NCI-H1417 (cell line): Measurements from ENCODE around the gene CBFA2T3.
"Not testable (repeated sequence)": the region's sequence is repeated elsewhere in the genome, so short reads cannot be mapped to it uniquely, and the experiment has no call there.

Experiments
- DNase-seq, 3 experiments: peaks; one replicate each; lab custom pipeline; 2025; lab: John Stamatoyannopoulos, UW

The CBFA2T3 gene

DNA sequence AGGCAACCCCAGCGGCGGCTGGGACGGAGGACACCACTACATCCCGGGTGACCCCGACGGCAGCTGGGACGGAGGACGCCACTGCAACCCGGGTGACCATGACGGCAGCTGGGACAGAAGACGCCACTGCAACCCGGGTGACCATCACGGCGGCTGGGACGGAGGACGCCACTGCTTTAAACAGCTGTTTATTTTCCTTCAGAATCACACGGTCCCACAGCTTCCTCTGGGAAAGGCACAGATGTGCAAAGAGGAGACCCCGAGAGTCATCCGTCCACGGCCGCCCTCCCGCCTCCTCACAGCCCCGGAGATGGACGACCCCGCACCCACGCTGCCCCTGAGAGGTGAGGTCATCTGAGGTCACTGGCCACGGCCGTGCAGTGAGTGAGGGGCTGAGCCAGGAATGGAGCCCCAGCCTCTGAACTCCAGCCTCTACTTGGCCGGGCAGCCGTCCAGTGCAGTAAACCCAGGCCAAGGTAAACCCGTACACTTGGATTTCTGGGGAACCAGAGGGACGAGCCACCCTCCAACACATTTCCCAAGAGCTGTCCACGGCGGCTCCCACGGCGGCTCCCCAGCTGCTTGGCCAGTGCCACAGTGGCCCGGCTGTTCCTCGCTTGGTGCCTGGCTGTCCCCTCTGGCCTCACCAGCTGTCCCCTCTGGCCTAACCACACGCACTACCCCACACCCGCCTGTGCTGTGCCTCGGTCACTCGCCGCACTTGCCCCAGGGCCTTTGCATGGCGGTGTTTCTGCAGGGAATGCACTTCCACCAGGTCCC lies 67.4 kb downstream of the CBFA2T3 start:
- no peak for DNase-seq

DNA sequence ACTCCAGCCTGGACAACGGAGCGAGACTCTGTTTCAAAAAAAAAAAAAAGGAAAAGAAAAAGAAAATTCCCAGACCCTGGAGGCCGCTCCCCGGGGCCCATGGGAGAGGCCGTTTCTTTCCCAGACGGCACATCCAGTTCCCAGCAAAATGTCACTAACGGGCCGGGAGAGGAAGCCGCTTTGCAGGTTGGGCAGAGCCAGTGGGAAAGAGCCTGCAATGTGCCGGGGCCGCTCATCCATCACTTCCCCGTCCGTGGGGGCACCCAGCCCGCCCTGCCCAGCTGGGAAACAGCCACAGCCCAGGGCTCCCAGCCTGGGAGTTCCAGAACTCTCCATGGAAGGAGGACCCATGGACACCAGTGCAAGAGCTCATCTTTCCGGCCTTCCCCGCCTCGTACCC lies 68.7 kb downstream of the CBFA2T3 start:
- no peak for DNase-seq

GRCh38 chr16:88907768-88908167 lies 69.2 kb downstream of the CBFA2T3 start:
- DNase-seq: peak in 1 of 3 experiments; percentile 3

DNA sequence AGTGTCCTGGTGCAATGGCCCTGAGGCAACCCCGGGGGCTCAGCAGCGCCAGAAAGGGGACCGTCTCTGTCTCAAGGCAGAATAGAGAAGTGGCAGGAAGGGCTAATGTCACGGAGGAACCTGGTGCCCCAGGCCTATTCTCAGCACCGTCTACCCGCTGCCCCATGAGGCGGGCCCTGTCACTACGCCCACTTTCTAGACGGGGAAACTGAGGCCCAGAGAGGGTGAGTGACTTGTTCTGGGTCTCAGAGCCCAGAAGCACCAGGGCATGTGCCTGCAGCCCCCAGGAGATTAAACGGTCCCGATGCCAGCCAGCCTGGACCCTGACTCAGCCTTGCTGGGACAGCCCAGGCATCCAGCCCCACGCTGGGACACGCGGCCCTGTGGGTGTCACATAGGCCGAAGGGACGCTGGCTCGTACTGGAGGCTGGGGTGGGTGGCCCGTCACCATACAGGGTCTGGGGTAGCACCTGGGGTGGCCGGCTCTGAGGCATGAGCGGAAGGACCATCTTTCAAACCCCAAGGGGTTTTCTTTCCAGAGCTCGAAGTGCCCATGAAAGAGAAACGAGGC lies 70.4 kb downstream of the CBFA2T3 start:
- DNase-seq: no peak

GRCh38 chr16:88906020-88906419 lies 71.0 kb downstream of the CBFA2T3 start:
- DNase-seq: no peak

DNA sequence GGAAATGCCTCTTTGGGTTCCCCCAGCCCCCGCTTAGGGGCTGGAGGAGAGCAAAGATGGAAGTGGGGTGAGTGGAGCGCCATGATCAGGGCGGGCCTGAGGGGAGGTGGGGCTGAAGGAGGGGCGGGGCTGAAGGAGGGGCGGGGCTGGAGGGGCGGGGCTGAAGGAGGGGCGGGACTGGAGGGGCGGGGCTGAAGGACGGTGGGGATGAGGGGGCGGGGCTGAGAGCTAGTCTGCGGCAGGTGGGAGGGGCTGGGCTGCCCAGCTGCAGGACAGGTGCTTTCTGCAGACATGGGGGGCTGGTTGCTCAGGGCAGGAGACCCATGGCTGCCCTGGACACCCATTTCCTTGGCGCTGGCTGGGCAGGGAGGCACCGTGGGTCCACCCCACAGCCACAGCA lies 71.4 kb downstream of the CBFA2T3 start:
- no peak for DNase-seq

DNA sequence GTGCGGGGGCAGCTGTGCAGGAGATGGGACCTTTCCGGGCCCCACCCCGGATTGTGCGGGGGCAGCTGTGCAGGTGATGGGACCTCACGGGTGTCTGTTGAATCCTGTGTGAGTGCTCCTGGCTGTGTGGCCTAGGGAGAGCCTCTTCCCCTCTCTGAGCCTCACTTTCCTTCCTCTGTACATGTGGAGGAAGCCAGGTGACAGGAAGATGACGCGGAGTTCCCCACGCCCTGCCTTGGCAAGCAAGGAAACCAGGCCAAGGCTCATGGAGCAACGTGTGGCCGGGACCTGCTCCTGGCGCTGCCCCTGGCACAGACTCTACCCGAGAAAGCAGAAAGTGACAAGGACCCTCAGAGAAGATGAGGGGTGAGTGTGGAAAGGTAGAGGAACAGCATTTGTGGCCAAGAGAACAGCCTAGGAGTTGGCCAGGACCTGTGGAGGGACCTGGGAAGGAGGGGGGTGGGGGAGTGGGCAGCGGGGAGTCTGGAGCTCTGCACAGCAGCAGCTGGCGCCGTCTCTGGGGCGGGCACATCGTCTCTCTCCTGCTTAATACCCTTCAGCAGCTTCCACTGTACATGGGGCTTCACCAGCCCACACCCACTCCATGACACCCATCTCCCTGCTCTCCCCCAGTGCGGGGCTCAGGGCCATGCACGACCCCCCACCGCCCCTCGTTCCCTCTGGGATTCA lies 72.2 kb downstream of the CBFA2T3 start:
- DNase-seq: no peak

DNA sequence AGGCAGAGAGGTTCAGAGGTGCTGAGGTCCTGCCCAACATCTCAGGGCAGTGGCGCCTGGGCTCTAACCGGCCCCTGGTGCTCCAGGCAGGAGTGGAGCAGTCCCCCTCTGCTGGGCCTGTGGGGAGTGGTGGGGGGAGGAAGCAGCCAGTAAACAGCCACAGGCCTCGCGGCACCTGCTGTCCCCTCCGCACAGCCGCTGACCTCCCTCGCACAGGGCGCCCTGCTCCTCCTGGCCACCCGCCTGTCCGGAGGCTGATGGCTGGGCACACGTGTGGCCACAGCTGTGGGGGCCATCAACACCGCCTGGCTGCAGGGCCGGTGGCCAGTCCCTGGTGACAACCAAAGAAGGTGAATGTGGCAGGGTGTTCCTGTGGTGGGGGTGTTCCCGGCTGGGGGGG lies 73.7 kb downstream of the CBFA2T3 start:
- DNase-seq: peak in 1 of 3 experiments; percentile 8

GRCh38 chr16:88902744-88903143 lies 74.3 kb downstream of the CBFA2T3 start:
- DNase-seq: no peak

GRCh38 chr16:88901718-88902337 lies 75.2 kb downstream of the CBFA2T3 start:
- peak in 2 of 3 experiments; percentile 42 to 47 for DNase-seq

- no peak for DNase-seq
Measured at GRCh38 chr16:88900662-88901052, 76.3 kb downstream of the CBFA2T3 start.

GRCh38 chr16:88899901-88900661 lies 76.9 kb downstream of the CBFA2T3 start:
- no peak for DNase-seq

DNA sequence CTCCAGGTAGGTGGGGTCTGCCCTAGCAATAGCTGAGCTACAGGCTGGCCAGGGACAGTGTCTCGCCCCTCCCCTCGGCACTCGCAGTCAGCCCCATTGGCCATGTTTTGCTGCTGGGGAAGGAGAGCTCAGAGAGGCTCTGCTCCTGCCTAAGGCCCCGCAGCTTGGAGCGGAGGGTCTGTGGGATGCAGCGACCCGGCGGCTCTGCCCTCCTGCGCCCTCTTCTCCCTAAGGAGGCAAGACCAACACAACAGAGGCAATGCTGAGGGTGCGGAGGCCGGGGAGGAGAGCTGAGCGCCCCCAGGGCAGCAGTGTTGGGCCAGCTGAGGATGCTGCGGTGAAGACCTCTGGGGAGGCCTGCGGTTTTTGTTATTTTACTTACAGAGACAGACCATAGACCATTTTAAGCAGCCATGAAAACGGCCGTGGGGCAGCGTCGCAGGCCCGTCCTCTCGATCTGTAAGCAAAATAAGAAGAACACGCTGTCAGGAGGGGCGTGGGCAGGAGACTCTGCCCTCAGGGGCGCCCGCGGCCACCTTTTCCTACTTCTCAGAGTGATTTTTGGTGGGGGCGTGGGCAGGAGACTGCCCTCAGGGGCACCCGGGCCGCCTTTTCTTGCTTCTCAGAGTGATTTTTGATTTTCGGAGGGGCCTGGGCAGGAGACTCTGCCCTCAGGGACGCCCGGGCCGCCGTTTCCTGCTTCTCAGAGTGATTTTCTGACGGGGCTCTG lies 79.1 kb downstream of the CBFA2T3 start:
- no peak for DNase-seq

DNA sequence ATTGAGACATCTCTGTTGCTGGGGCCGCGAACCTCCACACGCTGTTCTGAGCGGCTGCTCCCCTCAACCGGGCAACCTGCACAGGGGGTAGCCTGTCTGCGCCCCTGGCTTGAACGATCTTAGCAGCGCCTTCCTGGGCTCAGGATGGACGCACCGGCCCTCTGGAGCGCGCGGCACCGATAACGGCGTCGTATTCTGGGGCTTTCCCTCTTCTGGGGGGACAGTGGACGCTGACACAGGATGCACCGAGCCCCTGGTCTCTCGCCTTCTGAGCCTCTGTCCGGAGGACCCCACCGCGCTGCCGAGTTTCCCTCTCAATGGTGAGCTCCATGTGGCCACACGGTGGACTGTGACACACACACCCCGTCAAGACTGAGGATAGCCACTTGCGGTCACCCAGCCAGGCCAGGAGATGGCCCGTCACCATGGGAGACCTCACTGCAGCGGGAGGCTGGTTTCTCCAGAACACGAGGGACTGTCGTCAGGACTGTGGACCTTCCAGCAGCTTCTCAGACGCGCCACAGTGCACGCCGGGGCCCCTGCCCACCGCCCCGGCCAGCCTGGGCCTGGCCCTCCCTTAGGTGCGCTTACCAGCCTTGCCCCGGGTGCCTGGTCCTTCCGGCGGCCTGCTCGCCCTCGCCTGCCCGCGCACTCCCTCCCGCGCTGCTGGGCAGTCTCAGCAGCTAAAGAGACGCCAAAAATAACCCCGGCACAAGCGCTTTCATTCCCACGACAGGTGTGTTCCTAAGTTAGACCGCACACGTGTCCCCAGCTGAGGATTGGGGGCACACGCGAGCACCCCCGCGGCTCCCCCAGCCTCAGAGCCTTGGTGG lies 80.6 kb downstream of the CBFA2T3 start:
- DNase-seq: no peak

- no peak for DNase-seq
Measured at GRCh38 chr16:88895335-88895734, 81.7 kb downstream of the CBFA2T3 start.

DNA sequence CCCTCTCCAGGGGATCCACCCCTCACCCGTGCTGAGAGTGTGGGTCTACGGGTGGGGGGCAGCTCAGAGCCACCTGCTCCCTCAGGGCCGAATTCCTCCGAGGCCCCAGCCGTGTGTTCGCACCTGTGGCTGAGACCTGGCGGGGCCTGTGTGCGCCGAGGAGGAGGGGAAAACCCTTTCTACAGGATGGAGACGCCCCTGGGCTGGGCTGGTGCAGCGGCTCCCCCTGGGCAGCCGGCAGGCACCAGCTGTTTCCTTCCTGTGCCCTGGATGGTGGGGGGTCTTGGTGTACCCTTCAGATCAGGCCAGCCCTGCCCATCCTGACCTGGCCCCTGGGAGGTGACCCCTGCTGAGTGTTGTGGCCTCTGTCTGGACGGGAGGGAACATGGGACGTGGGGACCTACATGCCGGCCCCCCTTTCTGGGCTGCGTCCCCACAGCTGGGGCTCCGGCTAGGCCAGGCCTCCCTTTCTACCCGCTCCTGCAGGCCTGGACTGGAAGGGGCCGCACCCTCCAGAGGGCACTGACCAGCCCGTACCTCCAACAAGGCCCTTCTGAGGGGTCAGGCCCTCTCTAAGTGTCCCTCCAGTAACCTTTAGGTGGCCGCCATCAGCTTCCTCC lies 82.2 kb downstream of the CBFA2T3 start:
- no peak for DNase-seq

DNA sequence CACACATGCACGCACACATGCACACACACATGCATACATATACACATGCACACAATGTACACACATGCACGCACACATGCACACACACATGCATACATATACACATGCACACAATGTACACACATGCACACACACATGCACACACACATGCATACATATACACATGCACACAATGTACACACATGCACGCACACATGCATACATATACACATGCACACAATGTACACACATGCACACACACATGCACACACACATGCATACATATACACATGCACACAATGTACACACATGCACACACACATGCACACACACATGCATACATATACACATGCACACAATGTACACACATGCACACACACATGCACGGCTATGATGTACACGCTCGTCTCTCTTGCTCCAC lies 82.7 kb downstream of the CBFA2T3 start:
- DNase-seq: not testable (repeated sequence)

DNA sequence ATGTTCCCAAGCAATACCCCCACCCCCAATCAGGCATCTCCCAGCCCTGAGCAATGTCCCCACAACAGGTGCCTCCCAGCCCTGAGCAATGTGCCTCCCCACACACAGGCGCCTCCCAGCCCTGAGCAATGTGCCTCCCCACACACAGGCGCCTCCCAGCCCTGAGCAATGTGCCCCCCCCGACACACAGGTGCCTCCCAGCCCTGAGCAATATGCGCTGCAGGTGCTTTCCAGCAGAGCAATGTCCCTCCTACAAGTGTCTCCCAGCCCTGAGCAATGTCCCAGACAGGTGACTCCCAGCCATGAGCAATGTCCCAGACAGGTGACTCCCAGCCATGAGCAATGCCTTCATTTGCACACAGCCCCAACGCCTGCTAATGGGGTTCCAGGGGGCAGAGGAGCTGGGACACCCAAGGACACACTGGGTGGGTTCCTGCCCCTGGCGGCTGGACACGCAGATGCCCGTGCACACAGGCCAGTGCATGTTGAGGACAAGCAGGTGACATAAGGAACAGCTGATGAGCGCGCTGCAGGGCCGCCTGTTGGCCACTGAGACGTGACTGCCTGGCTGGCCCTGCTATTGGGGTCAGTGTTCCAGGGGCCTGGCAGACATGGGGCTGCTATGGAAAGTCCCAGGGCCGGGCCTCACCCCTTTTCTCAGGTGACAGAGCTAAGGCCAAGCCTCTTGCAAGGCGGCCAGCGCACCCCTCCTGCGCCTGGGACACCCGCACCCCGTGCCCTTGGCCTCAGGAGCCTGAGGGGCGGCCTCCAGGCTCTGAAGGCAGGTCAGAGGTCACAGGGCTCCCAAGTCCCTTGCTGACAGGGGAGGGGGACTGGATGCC lies 83.7 kb downstream of the CBFA2T3 start:
- DNase-seq: no peak

DNA sequence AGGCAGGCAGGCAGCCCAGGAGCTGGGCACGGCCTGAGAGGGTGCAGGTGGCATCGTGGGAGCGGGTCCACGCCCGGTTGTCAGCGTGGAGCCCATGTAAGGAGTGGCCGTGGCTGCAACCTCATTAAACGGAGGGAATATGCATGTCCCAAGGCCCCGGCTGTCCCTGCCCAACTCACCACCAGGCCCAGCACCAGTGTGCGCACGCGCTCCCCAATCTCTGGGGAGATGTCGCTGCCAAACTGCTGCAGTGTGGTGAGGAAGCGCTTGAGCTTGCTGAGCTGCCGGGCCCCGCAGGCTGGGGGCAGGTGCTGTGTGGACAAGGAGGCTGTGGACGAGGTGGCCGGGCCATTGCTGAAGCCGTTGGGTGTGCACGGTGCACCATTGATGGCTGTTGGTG lies 84.9 kb downstream of the CBFA2T3 start:
- no peak for DNase-seq
